Activated naive CD4-positive, alpha-beta T cell treated with anti-CD3 and anti-CD28 coated beads, Interleukin-2, amount 50 U/mL, for 24 hours (primary cell): Measurements from ENCODE around the gene SLC1A7.

Experiments
- H3K27ac Mint-ChIP-seq: one replicate; pipeline ENCODE4 v1.8.0; 2021; ENCODE audit warnings: mild to moderate bottlenecking, mixed read lengths
- H3K27me3 Mint-ChIP-seq: one replicate; pipeline ENCODE4 v1.8.0; 2021; ENCODE audit warnings: mixed read lengths
- H3K36me3 Mint-ChIP-seq: one replicate; pipeline ENCODE4 v1.8.0; 2021; ENCODE audit warnings: mixed read lengths
- H3K4me1 Mint-ChIP-seq: one replicate; pipeline ENCODE4 v1.8.0; 2021; ENCODE audit warnings: mixed read lengths
- H3K4me3 Mint-ChIP-seq: one replicate; pipeline ENCODE4 v1.8.0; 2021; ENCODE audit warnings: mild to moderate bottlenecking, mixed read lengths
- H3K9me3 Mint-ChIP-seq: one replicate; pipeline ENCODE4 v1.8.0; 2021; ENCODE audit warnings: mixed read lengths

SLC1A7 gene

DNA sequence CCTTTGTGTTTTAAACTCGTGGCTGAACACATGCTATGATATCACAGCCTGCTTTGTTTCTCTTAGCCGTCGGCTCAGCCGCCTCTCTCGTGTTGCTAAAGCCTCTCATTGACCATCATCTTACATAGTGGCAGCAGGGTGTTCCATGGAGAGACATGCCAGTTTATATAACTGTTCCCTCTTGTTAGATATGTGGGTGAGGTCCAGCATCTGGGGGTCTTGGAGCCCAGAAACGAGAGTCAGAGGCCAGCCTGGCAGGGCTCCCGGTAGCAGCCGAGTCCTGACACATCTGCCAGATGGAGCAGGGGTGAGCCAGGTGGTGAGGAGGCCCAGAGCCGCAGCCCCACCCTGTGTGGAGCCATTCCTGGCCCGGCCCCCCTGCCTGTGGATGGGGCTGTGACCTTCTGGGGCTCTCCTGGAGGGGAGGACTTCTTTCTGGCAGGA lies 68.5 kb downstream of the SLC1A7 start:
- no peaks in the 10 kb centered on the region for H3K9me3 Mint-ChIP-seq
- H3K36me3 Mint-ChIP-seq = no peaks in the 10 kb centered on the region
- H3K4me1 Mint-ChIP-seq = no peaks in the 10 kb centered on the region
- H3K27me3 Mint-ChIP-seq = no peaks in the 10 kb centered on the region
- no peak overlapping the region for H3K4me3 Mint-ChIP-seq
- no peak overlapping the region for H3K27ac Mint-ChIP-seq

- Mint-ChIP-seq H3K27ac (no peak overlapping the region), H3K27me3 (no peaks in the 10 kb centered on the region), H3K4me3 (no peak overlapping the region), H3K4me1 (no peaks in the 10 kb centered on the region), H3K36me3 (no peaks in the 10 kb centered on the region), H3K9me3 (no peaks in the 10 kb centered on the region)
Measured at GRCh38 chr1:53073287-53073686, 69.2 kb downstream of the SLC1A7 start.

DNA sequence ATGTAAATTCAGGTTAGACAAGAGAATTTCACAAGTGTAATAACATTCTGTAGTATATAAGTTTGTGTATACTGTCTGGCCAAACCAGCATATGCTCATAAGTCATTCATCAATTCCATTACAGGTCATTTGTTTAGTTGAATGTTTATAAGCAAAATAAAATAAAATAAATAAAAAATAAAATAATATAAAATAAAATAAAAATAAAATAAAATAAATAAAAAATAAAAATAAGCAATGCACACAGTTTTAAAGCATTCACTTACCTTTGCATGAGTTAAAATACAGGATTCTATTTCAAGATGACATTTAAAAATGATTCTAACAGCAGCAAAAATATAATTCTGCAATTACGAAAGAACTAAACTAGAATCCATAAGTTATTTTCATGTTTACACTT lies 70.5 kb downstream of the SLC1A7 start:
- no peak overlapping the region for H3K27ac Mint-ChIP-seq
- no peaks in the 10 kb centered on the region for H3K27me3 Mint-ChIP-seq
- no peaks in the 10 kb centered on the region for H3K4me1 Mint-ChIP-seq
- no peak overlapping the region for H3K4me3 Mint-ChIP-seq
- H3K9me3 Mint-ChIP-seq = no peaks in the 10 kb centered on the region
- no peaks in the 10 kb centered on the region for H3K36me3 Mint-ChIP-seq

DNA sequence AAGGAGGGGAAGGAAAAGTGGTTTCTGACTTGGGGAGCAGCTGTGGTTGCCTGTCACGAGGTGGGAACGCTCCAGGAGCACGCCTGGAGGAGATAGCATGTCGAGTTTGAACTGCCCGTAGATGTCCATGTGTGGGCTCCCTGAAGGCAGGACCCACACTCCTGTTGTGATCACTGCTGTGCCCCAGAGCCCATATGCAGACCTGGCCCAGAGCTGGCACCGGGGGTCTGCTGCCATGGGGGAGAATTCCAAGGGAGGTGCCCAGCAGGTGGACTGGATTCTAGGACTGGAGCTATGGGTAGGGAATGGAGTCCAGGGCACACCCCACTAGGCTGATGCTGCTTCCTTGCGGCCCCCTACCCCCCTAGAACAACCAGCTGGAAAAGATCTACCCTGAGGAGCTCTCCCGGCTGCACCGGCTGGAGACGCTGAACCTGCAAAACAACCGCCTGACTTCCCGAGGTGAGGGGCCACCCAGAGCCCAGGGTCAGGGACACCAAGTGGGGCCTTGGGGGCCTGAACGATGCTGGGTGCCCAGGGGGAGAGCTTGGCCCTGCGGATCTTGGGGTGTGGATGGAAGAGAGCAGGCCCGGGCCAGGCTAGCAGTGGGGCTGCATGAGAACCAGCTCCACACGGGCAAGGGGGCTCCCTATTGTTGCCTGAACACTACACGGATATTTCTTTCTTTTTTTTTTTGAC lies 71.1 kb downstream of the SLC1A7 start:
- Mint-ChIP-seq H3K9me3 (no peaks in the 10 kb centered on the region), H3K27ac (no peak overlapping the region), H3K4me1 (no peaks in the 10 kb centered on the region), H3K4me3 (no peak overlapping the region), H3K27me3 (peaks cover 3% of the 10 kb centered on the region), H3K36me3 (no peaks in the 10 kb centered on the region)

DNA sequence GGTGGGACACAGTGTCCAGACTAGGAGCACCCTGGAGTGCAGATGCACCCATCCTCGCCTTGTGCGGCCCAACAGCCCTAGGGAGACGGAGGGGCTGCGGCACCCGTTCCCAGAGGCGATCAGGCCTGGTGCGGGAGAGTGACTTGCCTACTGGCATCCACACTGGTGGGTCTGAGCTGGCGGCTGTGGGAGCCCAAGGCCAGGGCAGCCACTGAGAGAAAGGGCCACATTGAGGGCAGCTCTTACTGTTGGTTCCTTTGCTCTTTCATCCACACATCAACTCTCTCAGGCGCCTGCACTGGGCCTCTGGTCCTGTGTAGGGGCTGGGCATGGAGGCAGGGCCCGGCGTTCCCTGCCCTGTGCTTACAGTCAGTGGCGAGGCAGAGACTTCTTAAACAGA lies 71.8 kb downstream of the SLC1A7 start:
- Mint-ChIP-seq H3K4me3 (no peak overlapping the region), H3K4me1 (no peaks in the 10 kb centered on the region), H3K27ac (no peak overlapping the region), H3K9me3 (no peaks in the 10 kb centered on the region), H3K27me3 (peaks cover 5% of the 10 kb centered on the region), H3K36me3 (peaks cover under 1% of the 10 kb centered on the region)

GRCh38 chr1:53069663-53070327 lies 72.6 kb downstream of the SLC1A7 start:
- H3K4me1 Mint-ChIP-seq = no peaks in the 10 kb centered on the region
- H3K27ac Mint-ChIP-seq = no peak overlapping the region
- peaks cover 1% of the 10 kb centered on the region for H3K36me3 Mint-ChIP-seq
- no peaks in the 10 kb centered on the region for H3K9me3 Mint-ChIP-seq
- peaks cover 7% of the 10 kb centered on the region for H3K27me3 Mint-ChIP-seq
- H3K4me3 Mint-ChIP-seq = no peak overlapping the region

DNA sequence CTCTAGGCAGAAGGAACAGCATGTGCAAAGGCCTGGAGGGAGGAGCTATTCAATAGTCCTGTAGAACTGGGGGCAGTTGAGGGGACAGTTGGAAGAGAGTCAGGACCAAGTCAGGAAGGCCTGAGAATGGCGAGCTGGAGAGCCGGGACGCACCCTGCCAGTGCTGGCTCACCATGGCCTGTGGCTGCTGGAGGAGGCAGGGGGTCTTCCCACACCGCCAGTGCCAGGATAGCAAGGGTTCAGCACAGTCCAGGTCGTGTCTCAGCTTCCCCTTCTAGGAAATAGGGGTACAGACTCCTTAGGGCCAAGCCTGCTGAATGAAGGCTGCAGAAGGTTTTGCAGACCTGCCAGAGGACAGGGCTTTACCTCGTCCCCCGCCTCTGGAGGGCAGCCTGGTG lies 73.2 kb downstream of the SLC1A7 start:
- Mint-ChIP-seq H3K9me3 (no peaks in the 10 kb centered on the region), H3K4me1 (no peaks in the 10 kb centered on the region), H3K36me3 (peaks cover 1% of the 10 kb centered on the region), H3K4me3 (no peak overlapping the region), H3K27ac (no peak overlapping the region), H3K27me3 (peaks cover 7% of the 10 kb centered on the region)

GRCh38 chr1:53068314-53069099 lies 73.9 kb downstream of the SLC1A7 start:
- Mint-ChIP-seq H3K27me3 (peaks cover 15% of the 10 kb centered on the region), H3K4me1 (no peaks in the 10 kb centered on the region), H3K4me3 (no peak overlapping the region), H3K27ac (no peak overlapping the region), H3K36me3 (peaks cover 1% of the 10 kb centered on the region), H3K9me3 (no peaks in the 10 kb centered on the region)

DNA sequence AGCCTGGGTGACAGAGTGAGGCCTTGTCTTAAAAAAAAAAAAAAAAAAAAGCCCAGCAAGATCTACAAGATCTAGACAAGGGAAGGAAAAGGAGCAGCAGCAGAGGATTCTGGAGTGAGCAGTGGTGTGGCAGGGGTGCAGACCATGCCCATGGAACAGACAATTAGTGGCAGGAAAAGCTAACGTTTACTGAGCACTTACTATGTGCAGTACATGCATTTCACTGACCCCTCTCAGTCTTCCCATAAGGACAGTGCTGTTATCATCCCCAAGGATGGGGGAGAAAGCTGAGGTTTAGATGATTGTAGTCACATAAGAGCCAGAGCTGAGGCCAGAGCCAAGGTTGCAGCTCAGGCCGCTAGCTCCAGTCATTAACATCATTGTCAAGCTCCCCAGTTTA lies 74.6 kb downstream of the SLC1A7 start:
- Mint-ChIP-seq H3K36me3 (peaks cover 1% of the 10 kb centered on the region), H3K4me1 (no peaks in the 10 kb centered on the region), H3K27ac (no peak overlapping the region), H3K4me3 (no peak overlapping the region), H3K27me3 (peaks cover 21% of the 10 kb centered on the region), H3K9me3 (no peaks in the 10 kb centered on the region)

DNA sequence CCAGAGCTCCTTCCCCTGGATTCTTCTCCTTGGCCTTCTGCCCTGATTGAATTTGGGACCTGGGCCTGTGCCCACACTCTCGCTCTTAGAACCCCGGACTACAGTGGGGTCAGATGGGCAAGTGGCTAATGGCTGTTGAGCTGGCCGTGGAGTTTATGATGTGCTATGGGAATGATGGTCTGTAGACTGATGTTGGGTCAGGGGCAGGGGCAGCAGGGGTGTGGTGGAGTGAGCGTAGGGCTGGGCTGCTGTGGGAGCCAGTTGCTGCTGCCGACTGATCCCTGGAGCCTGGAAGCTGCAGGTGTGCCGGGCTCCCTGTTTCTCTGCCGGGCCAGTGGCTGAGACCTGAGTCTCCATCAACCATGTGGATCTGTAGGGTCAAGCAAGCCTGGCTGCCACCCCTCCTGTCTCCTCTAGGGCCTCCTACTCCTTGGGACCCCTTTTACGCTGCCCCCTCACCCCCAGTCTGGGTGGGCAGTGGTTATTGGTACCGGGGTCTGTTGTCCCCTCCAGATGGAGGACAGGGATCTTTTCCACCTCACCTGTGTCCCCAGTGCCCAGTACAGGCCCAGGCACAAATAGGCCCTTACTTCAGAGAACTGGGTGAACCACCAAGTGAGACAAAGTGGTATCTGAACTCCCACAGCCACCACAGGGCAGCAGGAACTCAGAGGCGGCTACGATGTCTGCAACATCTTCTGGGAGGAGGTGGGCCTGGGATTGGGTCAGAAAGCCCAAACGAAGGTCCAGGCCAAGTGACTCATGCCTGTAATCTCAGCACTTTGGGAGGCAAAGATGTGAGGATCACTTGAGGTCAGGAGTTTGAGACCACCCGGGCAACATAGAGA lies 75.3 kb downstream of the SLC1A7 start:
- Mint-ChIP-seq H3K27ac (no peak overlapping the region), H3K9me3 (no peaks in the 10 kb centered on the region), H3K4me1 (no peaks in the 10 kb centered on the region), H3K4me3 (no peak overlapping the region), H3K27me3 (peaks cover 23% of the 10 kb centered on the region), H3K36me3 (peaks cover 1% of the 10 kb centered on the region)

GRCh38 chr1:53066488-53066887 lies 76.0 kb downstream of the SLC1A7 start:
- Mint-ChIP-seq H3K9me3 (no peaks in the 10 kb centered on the region), H3K4me1 (no peaks in the 10 kb centered on the region), H3K36me3 (peaks cover 1% of the 10 kb centered on the region)

DNA sequence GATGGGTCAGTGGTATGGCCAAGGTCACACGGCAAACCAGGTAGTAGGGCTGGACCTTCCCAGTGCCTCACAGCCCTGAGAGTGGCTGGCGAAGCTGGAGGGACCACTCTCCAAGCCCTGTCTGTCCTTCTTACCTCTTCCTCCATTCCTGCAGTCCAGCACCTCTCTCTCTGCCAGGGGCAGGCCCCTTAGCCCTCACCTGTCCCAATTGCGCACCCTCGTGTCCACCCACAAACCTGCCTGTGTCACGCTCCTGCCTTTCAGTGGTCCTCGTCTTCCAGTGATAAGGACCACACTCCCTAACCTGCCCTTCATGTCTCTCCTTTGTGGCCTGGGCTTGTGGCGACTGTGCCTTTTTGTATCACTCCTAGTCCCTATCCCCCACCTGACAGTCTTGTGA lies 77.0 kb downstream of the SLC1A7 start:
- H3K27ac Mint-ChIP-seq = no peak overlapping the region
- peaks cover 1% of the 10 kb centered on the region for H3K36me3 Mint-ChIP-seq
- no peak overlapping the region for H3K4me3 Mint-ChIP-seq
- H3K4me1 Mint-ChIP-seq = no peaks in the 10 kb centered on the region
- peaks cover 25% of the 10 kb centered on the region for H3K27me3 Mint-ChIP-seq
- H3K9me3 Mint-ChIP-seq = no peaks in the 10 kb centered on the region

More at GRCh38 chr1:53066488-53066887, 76.0 kb downstream of the SLC1A7 start:
- peaks cover 23% of the 10 kb centered on the region for H3K27me3 Mint-ChIP-seq
- no peak overlapping the region for H3K4me3 Mint-ChIP-seq
- H3K27ac Mint-ChIP-seq = no peak overlapping the region

GRCh38 chr1:53063744-53064515 lies 78.5 kb downstream of the SLC1A7 start:
- Mint-ChIP-seq H3K4me1 (no peaks in the 10 kb centered on the region), H3K36me3 (peaks cover 1% of the 10 kb centered on the region), H3K4me3 (no peak overlapping the region), H3K27me3 (peaks cover 25% of the 10 kb centered on the region), H3K9me3 (no peaks in the 10 kb centered on the region), H3K27ac (no peak overlapping the region)

GRCh38 chr1:53062708-53063591 lies 79.5 kb downstream of the SLC1A7 start:
- H3K4me3 Mint-ChIP-seq = peak overlapping the region; percentile 70
- no peaks in the 10 kb centered on the region for H3K9me3 Mint-ChIP-seq
- no peak overlapping the region for H3K27ac Mint-ChIP-seq
- peaks cover 25% of the 10 kb centered on the region for H3K27me3 Mint-ChIP-seq
- H3K4me1 Mint-ChIP-seq = no peaks in the 10 kb centered on the region
- peaks cover 1% of the 10 kb centered on the region for H3K36me3 Mint-ChIP-seq
